GM12801 (cell line): ENCODE measurements around the gene PAH.

Experiments
- CTCF ChIP-seq: IDR thresholded peaks from one replicate; pipeline ENCODE4 v1.5.1; 2011; ENCODE audit warnings: control low read depth; ENCODE audit not compliant: insufficient read length; ENCODE audit errors: extremely low read depth

PAH gene

GRCh38 chr12:102907918-102908317 is 9.1 kb downstream of the PAH start:
- TF ChIP-seq CTCF: no peak

- no peak for TF ChIP-seq CTCF
These were observed 11.8 kb downstream of the PAH start for GRCh38 chr12:102905229-102905628.

GRCh38 chr12:102903337-102904007 is 13.6 kb downstream of the PAH start:
- TF ChIP-seq CTCF: no peak

GRCh38 chr12:102902093-102902492 is 15.0 kb downstream of the PAH start:
- no peak for TF ChIP-seq CTCF

- no peak for TF ChIP-seq CTCF
These were observed 16.7 kb downstream of the PAH start for GRCh38 chr12:102900389-102900788.

- TF ChIP-seq CTCF: no peak
These were observed 21.0 kb downstream of the PAH start for GRCh38 chr12:102896067-102896466.

- TF ChIP-seq CTCF: no peak
These were observed 25.3 kb downstream of the PAH start for GRCh38 chr12:102891756-102892155.
